GM18951 (cell line): Measurements from ENCODE around the gene SPATA31D1.

Experiments
- POLR2A ChIP-seq: IDR thresholded peaks from 4 replicates; pipeline ENCODE4 v1.6.1; 2011; ENCODE audit warnings: mild to moderate bottlenecking; ENCODE audit not compliant: insufficient read length, insufficient read depth; ENCODE audit errors: extremely low read depth
- in situ Hi-C: fragments of 300-500 bp; cut with MboI; formaldehyde crosslinking; loops from one replicate; pipeline ENCODE4 v1.12.0; 2022; ENCODE audit warnings: low sequenced_read_pairs, mixed read lengths, inconsistent platforms; ENCODE audit not compliant: unreplicated experiment

Gene SPATA31D1

DNA sequence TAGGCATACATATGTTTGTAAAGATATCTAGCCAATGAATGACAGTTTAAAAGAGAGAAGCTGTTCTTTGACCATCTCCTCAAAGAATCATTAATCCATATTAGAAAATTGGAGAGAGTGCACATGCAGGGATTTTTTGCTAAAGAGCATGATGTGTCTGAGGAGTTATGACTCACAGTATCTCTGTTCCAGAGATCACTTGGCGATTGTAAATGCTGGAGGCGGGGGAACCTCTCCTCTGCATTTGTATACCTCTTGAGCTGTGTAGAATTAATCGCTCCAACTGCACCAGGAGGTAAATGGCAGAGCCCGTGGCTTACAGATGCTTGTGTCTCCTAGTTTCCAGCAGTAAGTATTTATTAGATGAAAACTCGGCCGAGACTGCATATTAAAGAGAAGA, 3.6 kb upstream of the SPATA31D1 start:
- no peak for TF ChIP-seq POLR2A
- in situ Hi-C loops = no loop called here

DNA sequence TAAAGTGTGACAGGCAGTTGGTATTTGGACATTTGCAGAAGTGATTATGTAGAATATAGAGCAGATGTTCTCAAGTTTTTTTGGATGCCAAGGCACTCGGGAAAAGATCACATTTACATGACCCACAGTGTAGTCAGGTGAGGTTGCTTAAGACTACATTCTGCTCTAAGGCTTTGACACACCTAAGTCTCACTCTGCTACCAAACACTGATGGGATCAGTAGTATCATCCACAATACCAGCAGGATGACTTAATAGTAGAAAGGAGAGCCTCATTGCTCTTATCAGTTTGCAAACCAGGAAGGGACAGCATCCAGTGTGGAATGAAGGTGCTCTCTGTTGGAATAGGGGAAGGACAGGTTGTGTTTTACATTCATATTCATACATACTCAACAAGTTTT, 2.5 kb upstream of the SPATA31D1 start:
- no peak for TF ChIP-seq POLR2A
- in situ Hi-C loops = no loop called here

GRCh38 chr9:81989700-81990099, 1.1 kb downstream of the SPATA31D1 start:
- no peak for TF ChIP-seq POLR2A
- in situ Hi-C loops = no loop called here

- TF ChIP-seq POLR2A = no peak
- in situ Hi-C loops = no loop called here
Measured at GRCh38 chr9:81993656-81994055, 5.1 kb downstream of the SPATA31D1 start.

- no peak for TF ChIP-seq POLR2A
- in situ Hi-C loops = no loop called here
Measured at GRCh38 chr9:81999806-82000205, 11.2 kb downstream of the SPATA31D1 start.

- in situ Hi-C loops = no loop called here
- TF ChIP-seq POLR2A = no peak
Measured at GRCh38 chr9:82010711-82011110, 22.1 kb downstream of the SPATA31D1 start.

DNA sequence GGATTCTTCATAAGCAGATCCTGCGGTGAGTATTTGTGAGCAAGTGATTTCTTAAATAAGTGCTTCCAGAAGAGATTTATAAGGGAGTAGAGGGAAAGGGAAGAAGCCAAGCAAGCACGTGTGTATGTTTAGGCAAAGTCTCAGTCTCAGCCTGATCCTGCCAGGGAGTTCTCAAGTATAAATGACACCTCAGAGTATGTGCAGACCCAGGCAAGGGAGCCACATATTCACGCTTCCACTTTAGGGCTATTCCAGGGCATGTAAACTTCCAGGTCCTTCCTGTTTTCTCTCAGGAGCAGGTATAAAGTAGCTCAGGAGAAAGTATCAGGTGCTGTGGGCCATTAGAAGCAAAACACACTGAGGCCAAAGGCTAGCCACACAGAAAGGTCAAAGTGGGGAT, 22.6 kb downstream of the SPATA31D1 start:
- no peak for TF ChIP-seq POLR2A
- in situ Hi-C loops = no loop called here

DNA sequence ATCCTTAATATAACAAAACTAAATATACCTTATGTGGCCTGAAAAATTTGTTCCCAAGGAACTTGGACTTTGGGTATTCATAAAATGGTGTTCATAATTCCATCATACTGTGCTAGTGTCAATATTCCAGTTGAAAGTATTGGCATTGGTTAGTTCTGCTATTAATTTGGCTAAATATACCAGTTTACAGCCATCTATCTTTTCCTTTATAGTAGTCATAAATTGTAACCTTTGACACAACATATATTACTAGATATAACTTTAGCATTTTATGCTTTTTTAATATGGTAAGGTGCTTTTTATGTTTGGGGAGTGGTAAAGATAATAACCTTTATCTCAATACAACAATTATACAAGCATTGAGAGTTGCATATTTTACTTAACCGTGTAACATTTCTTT, 23.7 kb downstream of the SPATA31D1 start:
- TF ChIP-seq POLR2A = no peak
- in situ Hi-C loops = no loop called here

- in situ Hi-C loops = no loop called here
- no peak for TF ChIP-seq POLR2A
Measured at GRCh38 chr9:82020331-82020730, 31.8 kb downstream of the SPATA31D1 start.

DNA sequence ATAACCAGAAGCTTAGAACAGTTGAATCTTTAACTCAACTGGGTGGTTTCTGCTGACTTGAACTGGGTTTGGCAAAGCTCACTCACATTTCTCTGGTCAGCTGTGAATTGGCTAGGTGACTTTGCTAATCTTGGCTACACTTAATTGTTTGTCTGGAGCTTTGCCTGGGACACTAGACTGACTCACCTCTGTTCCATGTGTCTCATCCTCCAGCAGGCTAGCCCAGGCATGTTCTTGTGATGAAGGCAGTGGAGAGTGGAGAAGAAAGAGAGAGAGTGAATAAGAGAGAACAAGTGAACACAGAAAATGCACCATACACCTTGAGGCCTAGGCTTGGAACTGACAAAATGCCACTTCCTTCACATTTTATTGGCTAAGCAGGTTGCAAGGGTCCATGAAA, 32.6 kb downstream of the SPATA31D1 start:
- TF ChIP-seq POLR2A = no peak
- in situ Hi-C loops = no loop called here

DNA sequence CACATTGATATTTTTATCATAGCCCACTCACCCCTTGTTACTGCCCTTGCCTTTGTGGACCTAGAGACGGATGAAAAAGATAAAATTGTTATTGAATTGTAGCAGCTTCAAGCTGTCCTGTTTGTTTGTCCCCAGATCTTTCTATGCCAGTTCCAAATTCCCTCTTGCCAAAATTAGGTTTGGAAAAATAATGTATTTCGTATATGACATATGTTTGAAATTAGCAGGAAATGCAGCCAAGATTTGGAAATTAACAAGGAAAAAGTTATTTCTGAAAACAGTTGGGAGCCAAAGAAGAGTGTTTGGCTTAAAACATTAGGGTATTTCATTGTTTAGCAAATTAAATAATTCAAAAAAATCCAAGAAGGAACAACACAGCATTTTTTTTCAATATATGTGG, 33.5 kb downstream of the SPATA31D1 start:
- in situ Hi-C loops = no loop called here

GRCh38 chr9:82024908-82025307, 36.3 kb downstream of the SPATA31D1 start:
- no peak for TF ChIP-seq POLR2A
- in situ Hi-C loops = no loop called here

More for the DNA sequence above, 33.5 kb downstream of the SPATA31D1 start:
- TF ChIP-seq POLR2A = no peak

DNA sequence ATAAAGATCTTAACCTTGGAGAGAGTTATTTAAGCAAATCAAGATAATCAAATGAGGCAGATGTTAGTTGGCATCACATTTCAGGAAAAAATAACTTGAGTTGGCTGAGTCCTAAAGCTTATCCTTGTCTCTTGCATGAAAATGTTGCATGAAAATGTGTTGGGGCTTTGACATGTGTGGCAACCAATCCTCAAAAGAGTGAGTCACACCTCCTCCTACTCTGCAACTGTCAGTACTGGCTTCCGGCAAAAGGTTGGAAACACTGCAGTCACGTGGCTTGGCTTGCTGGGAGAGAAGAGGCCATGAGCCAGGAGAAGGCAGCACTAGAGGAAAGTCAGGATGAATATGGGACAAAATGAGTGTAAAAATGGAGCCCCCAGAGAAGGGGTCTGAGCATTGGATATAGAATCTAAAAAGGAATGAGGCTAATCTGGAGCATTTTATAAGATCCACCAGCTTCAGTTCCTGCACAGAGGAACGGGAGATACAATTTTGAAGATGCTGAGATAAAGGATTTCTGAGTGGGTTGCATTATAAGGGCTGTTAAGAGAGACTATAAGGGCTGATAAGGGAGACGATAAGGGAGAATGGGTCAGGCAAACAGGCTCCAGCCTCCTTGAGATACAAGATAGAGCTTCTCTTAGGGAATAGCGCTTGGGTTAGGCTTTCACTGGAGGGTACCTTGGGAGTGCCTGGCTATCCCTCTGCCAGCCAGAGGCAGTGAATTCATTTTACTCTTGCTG, 43.1 kb downstream of the SPATA31D1 start:
- no peak for TF ChIP-seq POLR2A
- in situ Hi-C loops = no loop called here

GRCh38 chr9:82034956-82035731, 46.6 kb downstream of the SPATA31D1 start:
- TF ChIP-seq POLR2A = no peak
- in situ Hi-C loops = no loop called here
